CD4-positive, alpha-beta T cell treated with Interleukin-10 for 1 hour (primary cell): Measurements from ENCODE around the gene CCNI2.
"Not testable (repeated sequence)": the region's sequence is repeated elsewhere in the genome, so short reads cannot be mapped to it uniquely, and the experiment has no call there.

Experiments
- DNase-seq: peaks from one replicate; pipeline ENCODE4 v3.0.0-alpha.2; 2020

CCNI2 gene

GRCh38 chr5:132785365-132785764 is 38.1 kb downstream of the CCNI2 start:
- DNase-seq: no peak

GRCh38 chr5:132785864-132786263 is 38.6 kb downstream of the CCNI2 start:
- DNase-seq: no peak

GRCh38 chr5:132787076-132787475 is 39.9 kb downstream of the CCNI2 start:
- DNase-seq: no peak

- no peak for DNase-seq
Measured at GRCh38 chr5:132788508-132788907, 41.3 kb downstream of the CCNI2 start.

GRCh38 chr5:132788990-132789886 is 42.0 kb downstream of the CCNI2 start:
- DNase-seq: no peak

- DNase-seq: no peak
Measured at GRCh38 chr5:132790201-132790865, 43.1 kb downstream of the CCNI2 start.

- no peak for DNase-seq
Measured at GRCh38 chr5:132791026-132791425, 43.8 kb downstream of the CCNI2 start.

GRCh38 chr5:132797651-132798050 is 50.4 kb downstream of the CCNI2 start:
- DNase-seq: no peak

- DNase-seq: no peak
Measured at GRCh38 chr5:132799392-132799791, 52.2 kb downstream of the CCNI2 start.

- no peak for DNase-seq
Measured at GRCh38 chr5:132800545-132800944, 53.3 kb downstream of the CCNI2 start.

- DNase-seq: no peak
Measured at GRCh38 chr5:132802044-132802684, 54.9 kb downstream of the CCNI2 start.

- DNase-seq: not testable (repeated sequence)
Measured at GRCh38 chr5:132802685-132803066, 55.5 kb downstream of the CCNI2 start.
